Mesenchymal stem cell (in vitro differentiated cells and primary cell): Measurements from ENCODE around the gene HCFC1R1.
A peak's percentile ranks its signal among the peaks of the same experiment; 100 is the strongest.

Experiments
- DNase-seq: peaks from one replicate; pipeline ENCODE4 v3.0.0-alpha.2; 2013
- H2AFZ ChIP-seq: one replicate; pipeline ENCODE4 v1.6.1; 2013; ENCODE audit warnings: low read depth, mild to moderate bottlenecking, control low read depth, inconsistent platforms, low read length, moderate library complexity
- H2AK5ac ChIP-seq: 2 replicates; pipeline ENCODE4 v1.6.1; 2013; ENCODE audit warnings: low read length, moderate library complexity, mild to moderate bottlenecking, inconsistent platforms; ENCODE audit not compliant: severe bottlenecking
- H2BK120ac ChIP-seq: one replicate; pipeline ENCODE4 v1.6.1; 2013; ENCODE audit warnings: low read depth, mild to moderate bottlenecking, inconsistent platforms, low read length, moderate library complexity
- H2BK12ac ChIP-seq, 2 experiments: one replicate each; pipeline ENCODE4 v1.6.1; 2013; ENCODE audit warnings: inconsistent platforms in 2 of 2, low read length in 2 of 2, mild to moderate bottlenecking in 2 of 2, moderate library complexity in 2 of 2, control low read depth in 1 of 2
- H2BK15ac ChIP-seq: one replicate; pipeline ENCODE4 v1.6.1; 2013; ENCODE audit warnings: mild to moderate bottlenecking, low read depth, inconsistent platforms; ENCODE audit not compliant: poor library complexity, severe bottlenecking
- H2BK5ac ChIP-seq: 2 replicates; pipeline ENCODE4 v1.6.1; 2013; ENCODE audit warnings: low read depth, mild to moderate bottlenecking, low read length, control low read depth, inconsistent platforms; ENCODE audit not compliant: poor library complexity, severe bottlenecking
- H3K14ac ChIP-seq, 2 experiments: one replicate each; pipeline ENCODE4 v1.6.1; 2013; ENCODE audit warnings: inconsistent platforms in 2 of 2, low read length in 2 of 2, control low read depth in 1 of 2, mild to moderate bottlenecking in 1 of 2, moderate library complexity in 1 of 2
- H3K18ac ChIP-seq, 2 experiments: one replicate each; pipeline ENCODE4 v1.6.1; 2013; ENCODE audit warnings: inconsistent platforms in 2 of 2, low read length in 2 of 2, control low read depth in 1 of 2, low read depth in 1 of 2, mild to moderate bottlenecking in 1 of 2
- H3K23ac ChIP-seq, 2 experiments: one replicate each; pipeline ENCODE4 v1.6.1; 2013; ENCODE audit warnings: inconsistent platforms in 2 of 2, low read length in 2 of 2, mild to moderate bottlenecking in 2 of 2, moderate library complexity in 2 of 2, control low read depth in 1 of 2
- H3K27ac ChIP-seq: 2 replicates; pipeline ENCODE4 v1.5.1; 2013; ENCODE audit warnings: mild to moderate bottlenecking, moderate library complexity, low read length, control low read depth, inconsistent platforms; ENCODE audit not compliant: poor library complexity, severe bottlenecking
- H3K27me3 ChIP-seq, 2 experiments: 2 replicates each; pipeline versions ENCODE4 v1.6.1 to v1.7.0; 2013; ENCODE audit warnings: low read length in 2 of 2, mild to moderate bottlenecking in 2 of 2, moderate library complexity in 2 of 2, control low read depth in 1 of 2, inconsistent platforms in 1 of 2; ENCODE audit not compliant: control insufficient read depth in 1 of 2, insufficient read depth in 1 of 2
- H3K36me3 ChIP-seq, 2 experiments: 2 replicates each; pipeline versions ENCODE4 v1.6.1 to v1.7.0; 2013; ENCODE audit warnings: low read length in 2 of 2, control low read depth in 1 of 2, inconsistent platforms in 1 of 2, low read depth in 1 of 2, mild to moderate bottlenecking in 1 of 2; ENCODE audit not compliant: insufficient read depth in 2 of 2, control insufficient read depth in 1 of 2
- H3K4ac ChIP-seq, 2 experiments: one replicate each; pipeline ENCODE4 v1.6.1; 2013; ENCODE audit warnings: inconsistent platforms in 2 of 2, low read length in 2 of 2, mild to moderate bottlenecking in 2 of 2, moderate library complexity in 2 of 2, control low read depth in 1 of 2, low read depth in 1 of 2
- H3K4me1 ChIP-seq: 2 replicates; pipeline ENCODE4 v1.6.1; 2013; ENCODE audit warnings: low read depth, low read length, control low read depth; ENCODE audit not compliant: control insufficient read depth, insufficient read depth
- H3K4me2 ChIP-seq: 2 replicates; pipeline ENCODE4 v1.6.1; 2013; ENCODE audit warnings: low read length, mild to moderate bottlenecking, inconsistent platforms; ENCODE audit not compliant: poor library complexity, severe bottlenecking
- H3K4me3 ChIP-seq, 2 experiments: 2 replicates each; pipeline versions ENCODE4 v1.5.1 to v1.7.0; 2013; ENCODE audit warnings: low read length in 2 of 2, mild to moderate bottlenecking in 2 of 2, control low read depth in 1 of 2, low read depth in 1 of 2; ENCODE audit not compliant: insufficient read depth in 1 of 2
- H3K79me1 ChIP-seq: replicated peaks from 2 replicates; pipeline ENCODE4 v1.6.1; 2013; ENCODE audit warnings: mild to moderate bottlenecking, control low read depth, low read length, inconsistent platforms; ENCODE audit not compliant: poor library complexity, severe bottlenecking
- H3K9ac ChIP-seq: 2 replicates; pipeline ENCODE4 v1.7.0; 2013; ENCODE audit warnings: mild to moderate bottlenecking, low read length, moderate library complexity
- H3K9me3 ChIP-seq: 2 replicates; pipeline ENCODE4 v1.7.0; 2013; ENCODE audit warnings: mild to moderate bottlenecking, low read length; ENCODE audit not compliant: control insufficient read depth
- H4K8ac ChIP-seq: one replicate; pipeline ENCODE4 v1.6.1; 2013; ENCODE audit warnings: inconsistent platforms, mild to moderate bottlenecking, low read length, moderate library complexity
- H4K91ac ChIP-seq: one replicate; pipeline ENCODE4 v1.6.1; 2013; ENCODE audit warnings: mild to moderate bottlenecking, low read length, inconsistent platforms
- WGBS: methylation state at CpG from one replicate; pipeline ENCODE4 v1.1.7; 2013; ENCODE audit warnings: mixed read lengths; 5-methylcytosine and 5-hydroxymethylcytosine counted together

HCFC1R1 gene

DNA sequence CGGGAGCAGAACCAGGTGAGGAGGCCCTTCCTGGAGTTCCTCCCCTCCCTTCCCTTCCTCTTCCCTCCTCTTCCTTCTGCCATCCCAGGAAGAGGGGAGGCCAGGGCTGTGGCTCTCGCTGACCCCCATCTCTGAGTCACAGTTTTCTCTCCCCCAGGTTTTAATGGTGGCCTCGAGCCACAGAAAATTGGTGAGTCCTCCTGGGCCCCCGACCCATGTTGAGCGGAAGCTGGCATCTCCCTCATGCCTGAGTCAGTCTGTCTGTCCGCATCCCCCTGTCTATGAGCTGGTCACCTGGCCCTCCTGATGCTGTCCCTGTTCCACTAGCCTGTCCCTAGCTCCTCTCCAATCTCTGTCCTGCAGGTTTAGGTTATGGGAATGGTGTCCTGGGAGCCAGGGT is 23.8 kb downstream of the HCFC1R1 start:
- Histone ChIP-seq H3K4ac (no peak overlapping the region), H3K79me1 (no peaks in the 10 kb centered on the region), H3K4me2 (no peak overlapping the region), H2BK5ac (no peak overlapping the region), H3K9ac (no peak overlapping the region), H3K4me1 (peaks cover 8% of the 10 kb centered on the region), H4K91ac (no peak overlapping the region), H4K8ac (no peak overlapping the region), H3K4me3 (no peak overlapping the region), H3K27ac (no peak overlapping the region), H3K14ac (no peak overlapping the region), H3K9me3 (no peaks in the 10 kb centered on the region), H3K36me3 (no peaks in the 10 kb centered on the region), H2BK12ac (no peak overlapping the region), H3K18ac (no peak overlapping the region), H3K23ac (no peak overlapping the region), H3K27me3 (peaks cover 48 to 62% of the 10 kb centered on the region in 2 experiments), H2AFZ (no peak overlapping the region), H2BK15ac (no peak overlapping the region), H2BK120ac (no peak overlapping the region), H2AK5ac (no peak overlapping the region)
- no peak for DNase-seq
- 80% methylated on average over 5 of the region's 6 CpGs for WGBS

- Histone ChIP-seq H3K9me3 (no peaks in the 10 kb centered on the region), H2AK5ac (no peak overlapping the region), H3K27me3 (peaks cover 45 to 71% of the 10 kb centered on the region in 2 experiments), H3K4ac (no peak overlapping the region), H4K91ac (no peak overlapping the region), H2BK12ac (no peak overlapping the region), H3K14ac (no peak overlapping the region), H3K9ac (no peak overlapping the region), H3K36me3 (no peaks in the 10 kb centered on the region), H2AFZ (no peak overlapping the region), H2BK120ac (no peak overlapping the region), H2BK5ac (no peak overlapping the region), H4K8ac (no peak overlapping the region), H3K23ac (peak overlapping the region in 1 of 2 experiments; percentile 44), H3K4me3 (peak overlapping the region in 1 of 2 experiments; percentile 27), H3K79me1 (no peaks in the 10 kb centered on the region), H3K4me1 (no peaks in the 10 kb centered on the region), H3K18ac (no peak overlapping the region), H3K4me2 (no peak overlapping the region), H3K27ac (no peak overlapping the region), H2BK15ac (no peak overlapping the region)
- 78% methylated on average over 8 of the region's 13 CpGs for WGBS
- DNase-seq, result no peak
These were observed 27.4 kb downstream of the HCFC1R1 start for GRCh38 chr16:2996298-2996697.

DNA sequence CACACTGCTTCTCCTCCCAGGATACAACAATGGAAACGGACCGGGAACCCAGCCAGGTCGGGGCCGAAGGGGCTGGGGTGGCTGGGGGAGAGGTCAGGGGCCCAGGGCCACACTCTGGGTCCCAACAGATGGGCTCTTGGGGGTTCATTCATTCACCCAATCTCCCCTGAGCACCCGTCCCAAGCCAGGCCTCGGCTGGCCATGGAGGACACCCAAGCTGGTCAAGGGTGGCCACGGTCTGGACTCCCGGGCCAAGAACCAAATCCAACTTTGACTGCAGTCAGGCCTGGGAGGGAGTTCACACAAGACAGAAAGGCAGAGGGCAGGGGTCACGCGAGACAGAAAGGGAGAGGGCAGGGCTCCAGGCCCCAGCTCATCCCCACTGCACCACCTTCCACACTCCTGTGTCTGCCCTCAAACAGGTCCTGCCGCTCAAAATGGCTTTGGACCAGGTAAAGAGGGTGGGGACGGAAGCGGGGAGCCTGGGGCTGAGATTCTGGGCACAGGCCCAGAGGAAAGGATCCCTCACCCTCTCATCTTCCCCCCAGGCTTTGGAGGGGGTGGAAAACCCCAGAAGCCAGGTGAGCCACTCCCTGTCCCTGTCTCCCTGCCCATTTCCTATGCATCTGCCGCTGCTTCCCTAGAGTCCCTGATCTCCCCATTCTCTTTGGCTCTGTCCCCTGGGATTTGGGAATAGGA is 31.2 kb downstream of the HCFC1R1 start:
- Histone ChIP-seq H4K91ac (no peak overlapping the region), H2BK5ac (no peak overlapping the region), H3K36me3 (no peaks in the 10 kb centered on the region), H2BK120ac (no peak overlapping the region), H3K27me3 (peaks cover 45 to 71% of the 10 kb centered on the region in 2 experiments), H3K4ac (no peak overlapping the region), H3K9me3 (no peaks in the 10 kb centered on the region), H3K14ac (no peak overlapping the region), H3K9ac (no peak overlapping the region), H3K4me3 (no peak overlapping the region), H2AFZ (no peak overlapping the region), H3K79me1 (no peaks in the 10 kb centered on the region), H2BK12ac (no peak overlapping the region), H2BK15ac (no peak overlapping the region), H4K8ac (no peak overlapping the region), H2AK5ac (no peak overlapping the region), H3K4me1 (peaks cover 5% of the 10 kb centered on the region), H3K18ac (no peak overlapping the region), H3K23ac (no peak overlapping the region), H3K4me2 (no peak overlapping the region), H3K27ac (no peak overlapping the region)
- no peak for DNase-seq
- WGBS, result 91% methylated on average over 14 of the region's 14 CpGs

DNA sequence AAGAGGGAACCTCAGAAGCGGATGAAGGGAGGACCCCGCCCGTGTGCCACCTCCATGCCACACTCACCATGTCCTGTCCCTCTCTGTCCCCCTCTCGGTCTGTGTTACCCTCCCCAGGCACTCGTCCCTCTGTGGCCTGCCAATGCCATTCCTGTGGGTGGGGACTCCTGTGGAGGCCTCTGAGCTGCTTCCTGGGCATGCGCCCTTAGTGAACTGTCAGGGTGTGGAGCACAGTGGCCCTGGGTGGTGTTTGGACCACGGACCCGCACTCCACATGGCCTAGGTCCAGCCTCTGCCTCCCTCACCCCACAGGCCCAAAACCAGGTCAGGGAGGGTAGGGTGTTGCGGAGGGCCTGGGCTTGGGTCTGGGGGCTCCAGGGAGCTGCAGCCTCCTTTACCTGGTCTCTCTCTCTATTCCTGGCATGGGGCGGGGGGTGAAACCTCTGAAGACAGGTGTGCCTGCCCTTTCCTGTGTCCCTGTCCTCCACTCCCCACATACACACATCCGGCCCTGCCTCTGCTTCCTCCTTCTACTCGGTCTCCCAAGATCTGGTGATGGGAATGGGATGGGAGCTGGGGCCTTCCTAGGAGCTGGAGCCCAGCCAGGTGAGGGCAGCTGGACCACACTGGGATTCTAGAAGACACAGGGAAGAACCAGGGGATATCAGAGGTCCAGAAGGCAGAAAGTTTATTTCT is 32.0 kb downstream of the HCFC1R1 start:
- H2BK15ac ChIP-seq, result no peak overlapping the region
- no peaks in the 10 kb centered on the region for H3K36me3 ChIP-seq
- 69% methylated on average over 8 of the region's 12 CpGs for WGBS
- H3K79me1 ChIP-seq, result no peaks in the 10 kb centered on the region
- peaks cover 5% of the 10 kb centered on the region for H3K4me1 ChIP-seq
- H3K4ac ChIP-seq, result no peak overlapping the region
- H4K8ac ChIP-seq, result no peak overlapping the region
- H4K91ac ChIP-seq, result no peak overlapping the region
- H3K18ac ChIP-seq, result no peak overlapping the region
- no peaks in the 10 kb centered on the region for H3K9me3 ChIP-seq
- no peak overlapping the region for H3K4me3 ChIP-seq
- H3K27ac ChIP-seq, result no peak overlapping the region
- H3K9ac ChIP-seq, result no peak overlapping the region
- no peak overlapping the region for H3K14ac ChIP-seq
- no peak overlapping the region for H2BK12ac ChIP-seq
- H2BK5ac ChIP-seq, result no peak overlapping the region
- DNase-seq, result no peak
- H2BK120ac ChIP-seq, result no peak overlapping the region
- no peak overlapping the region for H2AK5ac ChIP-seq
- H3K4me2 ChIP-seq, result no peak overlapping the region
- H2AFZ ChIP-seq, result no peak overlapping the region
- H3K23ac ChIP-seq, result no peak overlapping the region
- H3K27me3 ChIP-seq, result peaks cover 37 to 70% of the 10 kb centered on the region in 2 experiments
